Prostate gland (tissue), 2 donors: Measurements from ENCODE around the gene GRPEL2.

Experiments
- CTCF ChIP-seq, 4 experiments: fragments of 200-600 bp in 2 of 4; fragments of 450-650 bp in 2 of 4; sonication (generic) in 2 of 4; IDR thresholded peaks; 1 replicate in 3 of 4; 2 replicates in 1 of 4; pipeline ENCODE4 v1.5.1; 2016 to 2019; ENCODE audit warnings: antibody characterized with exemption in 4 of 4, mild to moderate bottlenecking in 2 of 4, moderate library complexity in 2 of 4
- POLR2A ChIP-seq: fragments of 450-650 bp; IDR thresholded peaks from one replicate; pipeline ENCODE4 v1.6.1; 2016; ENCODE audit warnings: antibody characterized with exemption, mild to moderate bottlenecking
- POLR2AphosphoS5 ChIP-seq: sonication (generic); formaldehyde crosslinking; IDR thresholded peaks from one replicate; pipeline ENCODE4 v1.6.1; 2017; ENCODE audit warnings: antibody characterized with exemption

DNA sequence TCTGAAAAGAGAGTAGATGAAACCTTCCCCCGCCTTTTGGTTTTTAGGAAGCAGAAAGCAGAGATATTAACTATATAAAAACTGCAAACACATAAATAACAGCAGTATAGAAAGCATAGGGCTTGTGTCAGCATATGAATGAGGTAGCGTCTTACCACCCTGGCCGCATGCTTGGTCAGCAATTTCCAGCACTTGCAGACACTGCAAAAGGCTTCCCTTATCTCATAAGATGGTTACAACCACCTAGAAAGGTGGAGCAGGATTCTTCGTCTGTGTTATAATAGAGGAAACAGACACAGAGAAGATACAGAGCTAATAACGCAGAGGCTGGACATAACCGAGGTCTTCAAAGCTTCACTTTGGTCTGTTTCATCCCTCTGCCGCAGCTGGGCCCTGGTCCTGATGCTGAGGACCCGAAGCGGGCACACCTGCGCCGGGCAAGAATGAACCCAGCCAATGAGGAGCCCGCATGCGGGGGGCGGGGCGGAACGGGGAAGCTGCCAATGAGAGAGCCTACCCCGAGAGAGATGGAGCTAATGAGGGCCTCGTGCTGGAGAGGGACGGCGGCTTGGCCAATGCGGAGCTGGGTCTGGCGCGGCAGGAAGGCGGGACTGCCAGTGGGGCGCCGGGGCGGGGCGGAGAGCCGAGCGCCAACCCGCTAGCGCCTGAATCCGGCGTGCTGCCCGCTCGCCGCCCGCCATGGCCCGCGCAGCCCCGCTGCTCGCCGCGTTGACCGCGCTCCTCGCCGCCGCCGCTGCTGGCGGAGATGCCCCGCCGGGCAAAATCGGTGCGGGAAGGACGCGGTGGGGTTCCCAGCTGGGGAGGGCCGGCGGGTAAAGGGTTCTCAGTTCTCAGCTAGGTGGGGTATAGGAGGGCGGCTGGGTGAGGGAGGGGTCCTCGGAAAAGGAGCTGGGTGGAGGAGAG is 12.3 kb downstream of the GRPEL2 start, which contains the start of gene PCYOX1L:
- TF ChIP-seq CTCF (IDR thresholded peaks at IDR 0.05) = peak in 1 of 4 experiments; percentile 4
- TF ChIP-seq POLR2A = no peak
- peak; percentile 75 for TF ChIP-seq POLR2AphosphoS5
